ENCODE measurements around the gene CDH4.

DNA sequence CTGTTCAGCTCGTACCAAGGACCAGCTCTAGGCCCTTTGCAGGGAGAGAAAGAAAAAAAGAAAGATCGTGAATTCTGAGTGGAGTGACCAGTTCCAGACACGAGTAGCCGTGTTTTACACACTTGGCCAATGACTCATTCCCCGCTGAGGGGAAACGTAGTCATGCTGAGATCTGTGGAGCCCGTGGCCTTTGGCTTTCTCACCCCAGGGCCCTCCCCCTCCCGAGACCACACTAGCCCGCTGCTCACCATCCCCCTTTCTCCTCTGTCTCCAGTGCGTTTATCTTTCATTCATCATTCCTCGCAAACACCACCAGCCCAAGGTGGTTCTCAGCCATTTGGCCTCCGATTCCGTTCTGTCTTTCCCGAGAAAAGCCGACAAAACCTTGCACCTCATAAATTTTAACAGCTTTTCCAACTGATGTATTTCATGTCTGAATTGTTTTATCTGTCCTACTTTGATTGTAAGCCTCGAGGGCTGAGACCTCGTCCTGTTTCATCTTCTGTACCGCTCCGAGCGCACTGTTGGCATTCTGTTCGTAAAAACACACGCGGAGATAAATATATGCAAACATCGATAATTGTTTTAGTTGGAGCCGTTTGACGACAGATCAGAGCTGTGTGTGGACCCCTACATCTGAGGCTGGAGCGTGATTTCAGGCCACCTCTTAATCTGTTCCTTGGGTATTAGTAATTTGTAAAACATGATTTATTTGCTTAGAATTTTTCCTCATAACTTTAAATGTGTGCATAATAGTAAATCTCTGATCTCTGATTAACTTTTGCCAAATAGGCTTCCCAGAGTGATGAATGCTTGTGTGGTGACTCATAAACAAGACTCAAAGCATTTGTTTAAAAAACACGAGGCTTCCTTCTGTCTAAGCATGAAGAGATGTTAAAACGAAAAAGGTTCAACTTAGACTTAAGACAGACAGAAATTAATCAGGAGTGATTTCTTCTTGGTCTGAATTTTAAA is 336.6 kb downstream of the CDH4 start:
- TF ChIP-seq, protein P1, sequence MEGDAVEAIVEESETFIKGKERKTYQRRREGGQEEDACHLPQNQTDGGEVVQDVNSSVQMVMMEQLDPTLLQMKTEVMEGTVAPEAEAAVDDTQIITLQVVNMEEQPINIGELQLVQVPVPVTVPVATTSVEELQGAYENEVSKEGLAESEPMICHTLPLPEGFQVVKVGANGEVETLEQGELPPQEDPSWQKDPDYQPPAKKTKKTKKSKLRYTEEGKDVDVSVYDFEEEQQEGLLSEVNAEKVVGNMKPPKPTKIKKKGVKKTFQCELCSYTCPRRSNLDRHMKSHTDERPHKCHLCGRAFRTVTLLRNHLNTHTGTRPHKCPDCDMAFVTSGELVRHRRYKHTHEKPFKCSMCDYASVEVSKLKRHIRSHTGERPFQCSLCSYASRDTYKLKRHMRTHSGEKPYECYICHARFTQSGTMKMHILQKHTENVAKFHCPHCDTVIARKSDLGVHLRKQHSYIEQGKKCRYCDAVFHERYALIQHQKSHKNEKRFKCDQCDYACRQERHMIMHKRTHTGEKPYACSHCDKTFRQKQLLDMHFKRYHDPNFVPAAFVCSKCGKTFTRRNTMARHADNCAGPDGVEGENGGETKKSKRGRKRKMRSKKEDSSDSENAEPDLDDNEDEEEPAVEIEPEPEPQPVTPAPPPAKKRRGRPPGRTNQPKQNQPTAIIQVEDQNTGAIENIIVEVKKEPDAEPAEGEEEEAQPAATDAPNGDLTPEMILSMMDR (conservative IDR thresholded peaks at IDR 0.05) = no peak
- TF ChIP-seq EZH2 (IDR thresholded peaks at IDR 0.05; ENCODE audit: low read depth) = no peak
